Endodermal cell (in vitro differentiated cells): ENCODE data around the gene CRACDL. TPM values are rescaled to one million over a fixed set of nuclear protein-coding genes. Genes with fewer than 3 reads are reported as not detected.

Experiments
- DNase-seq: peaks from one replicate; pipeline ENCODE4 v3.0.0-alpha.2; 2017
- H3K27ac ChIP-seq: 2 replicates; pipeline ENCODE4 v1.5.1; 2013; ENCODE audit warnings: mild to moderate bottlenecking, low read depth, low read length, moderate library complexity
- H3K27me3 ChIP-seq: 2 replicates; pipeline ENCODE4 v1.6.1; 2013; ENCODE audit warnings: mild to moderate bottlenecking, low read length, moderate library complexity; ENCODE audit not compliant: insufficient read depth, control insufficient read depth, poor library complexity, severe bottlenecking
- H3K36me3 ChIP-seq: 2 replicates; pipeline ENCODE4 v1.7.0; 2013; ENCODE audit warnings: mild to moderate bottlenecking, low read length, moderate library complexity; ENCODE audit not compliant: control insufficient read depth, insufficient read depth
- H3K4me1 ChIP-seq: one replicate; pipeline ENCODE4 v1.7.0; 2013; ENCODE audit warnings: low read length; ENCODE audit not compliant: control insufficient read depth, insufficient read depth
- H3K4me3 ChIP-seq: 2 replicates; pipeline ENCODE4 v1.5.1; 2013; ENCODE audit warnings: mild to moderate bottlenecking, low read length, moderate library complexity
- H3K9ac ChIP-seq: 2 replicates; pipeline ENCODE4 v1.6.1; 2013; ENCODE audit warnings: mild to moderate bottlenecking, low read length, moderate library complexity; ENCODE audit not compliant: poor library complexity, severe bottlenecking; ENCODE audit errors: extremely low read depth
- H3K9me3 ChIP-seq: 2 replicates; pipeline ENCODE4 v1.6.1; 2013; ENCODE audit warnings: mild to moderate bottlenecking, low read length, moderate library complexity; ENCODE audit not compliant: control insufficient read depth
- H3K27ac Mint-ChIP-seq: 2 replicates; pipeline ENCODE4 v1.8.0; 2020; ENCODE audit warnings: mixed read lengths
- H3K27me3 Mint-ChIP-seq: 2 replicates; pipeline ENCODE4 v1.8.0; 2021; ENCODE audit warnings: mild to moderate bottlenecking, mixed read lengths; ENCODE audit not compliant: insufficient read depth
- H3K36me3 Mint-ChIP-seq: 2 replicates; pipeline ENCODE4 v1.8.0; 2020; ENCODE audit warnings: low read depth, mixed read lengths
- H3K4me1 Mint-ChIP-seq: 2 replicates; pipeline ENCODE4 v1.8.0; 2020; ENCODE audit warnings: mixed read lengths
- H3K4me3 Mint-ChIP-seq: 2 replicates; pipeline ENCODE4 v1.8.0; 2020; ENCODE audit warnings: mild to moderate bottlenecking, moderate library complexity, mixed read lengths
- H3K9me3 Mint-ChIP-seq: 2 replicates; pipeline ENCODE4 v1.8.0; 2020; ENCODE audit warnings: mild to moderate bottlenecking, mixed read lengths
- WGBS, 2 experiments: methylation state at CpG; one replicate each; pipeline versions ENCODE4 v1.1.5 to v1.1.7; 2013; ENCODE audit warnings: missing lambda C conversion rate in 2 of 2, mixed read lengths in 1 of 2; ENCODE audit not compliant: insufficient coverage in 1 of 2, insufficient read length in 1 of 2; 5-methylcytosine and 5-hydroxymethylcytosine counted together
- total RNA-seq, 2 donors: library from RNA; stranded (reverse); fragmentation: NEBNext Ultra II Directional in 1 of 2; extraction: Animal tissue kit (Norgen Biotek cat#: 25700) in 1 of 2; gene quantifications; 2 replicates in 1 of 2; 3 replicates in 1 of 2; pipeline ENCODE4 v1.2.1, GENCODE V29; 2021
- TF ChIP-seq, protein P1 (sequence below): fragments of 200-600 bp; sonication (generic); conservative IDR thresholded peaks from 2 replicates; pipeline ENCODE4 v1.5.0; 2021; ENCODE audit warnings: antibody characterized with exemption, mild to moderate bottlenecking

CRACDL gene
- total RNA-seq, 2 donors from 2014 or later: 0.26 to 0.31 TPM

DNA sequence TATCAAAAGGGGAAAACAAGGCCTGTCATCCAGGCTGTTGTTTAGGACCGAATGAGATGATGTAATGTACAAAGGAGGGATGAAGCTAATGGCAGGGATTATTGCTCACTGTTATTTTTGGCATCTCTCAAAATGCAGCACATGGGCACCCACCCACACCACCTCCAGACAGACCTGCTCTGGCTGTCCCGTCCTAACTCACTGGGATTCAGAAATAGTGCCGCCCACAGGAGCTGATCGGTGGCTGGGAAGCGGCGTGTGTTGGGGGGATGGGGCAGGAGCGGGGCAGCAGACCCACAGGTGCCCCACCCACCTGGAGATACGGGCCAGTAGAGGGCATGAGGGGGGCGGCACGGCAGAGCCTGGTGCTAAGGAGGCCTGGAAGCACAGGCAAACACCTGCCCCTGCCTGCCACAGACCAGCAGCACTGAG, 52.2 kb downstream of the CRACDL start:
- Histone ChIP-seq H3K27ac (no peak overlapping the region), H3K36me3 (no peaks in the 10 kb centered on the region), H3K4me1 (no peaks in the 10 kb centered on the region), H3K4me3 (no peak overlapping the region), H3K9ac (no peak overlapping the region), H3K9me3 (peaks cover 20% of the 10 kb centered on the region), H3K27me3 (no peaks in the 10 kb centered on the region)
- Mint-ChIP-seq H3K9me3 (peaks cover 24% of the 10 kb centered on the region), H3K27ac (no peak overlapping the region), H3K27me3 (peaks cover 2% of the 10 kb centered on the region), H3K4me1 (no peaks in the 10 kb centered on the region), H3K36me3 (no peaks in the 10 kb centered on the region), H3K4me3 (no peak overlapping the region)
- TF ChIP-seq, protein P1, sequence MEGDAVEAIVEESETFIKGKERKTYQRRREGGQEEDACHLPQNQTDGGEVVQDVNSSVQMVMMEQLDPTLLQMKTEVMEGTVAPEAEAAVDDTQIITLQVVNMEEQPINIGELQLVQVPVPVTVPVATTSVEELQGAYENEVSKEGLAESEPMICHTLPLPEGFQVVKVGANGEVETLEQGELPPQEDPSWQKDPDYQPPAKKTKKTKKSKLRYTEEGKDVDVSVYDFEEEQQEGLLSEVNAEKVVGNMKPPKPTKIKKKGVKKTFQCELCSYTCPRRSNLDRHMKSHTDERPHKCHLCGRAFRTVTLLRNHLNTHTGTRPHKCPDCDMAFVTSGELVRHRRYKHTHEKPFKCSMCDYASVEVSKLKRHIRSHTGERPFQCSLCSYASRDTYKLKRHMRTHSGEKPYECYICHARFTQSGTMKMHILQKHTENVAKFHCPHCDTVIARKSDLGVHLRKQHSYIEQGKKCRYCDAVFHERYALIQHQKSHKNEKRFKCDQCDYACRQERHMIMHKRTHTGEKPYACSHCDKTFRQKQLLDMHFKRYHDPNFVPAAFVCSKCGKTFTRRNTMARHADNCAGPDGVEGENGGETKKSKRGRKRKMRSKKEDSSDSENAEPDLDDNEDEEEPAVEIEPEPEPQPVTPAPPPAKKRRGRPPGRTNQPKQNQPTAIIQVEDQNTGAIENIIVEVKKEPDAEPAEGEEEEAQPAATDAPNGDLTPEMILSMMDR: no peak
- DNase-seq: no peak
- 79 to 84% methylated on average over 4 to 10 of the region's 10 CpGs for WGBS, 2 experiments

DNA sequence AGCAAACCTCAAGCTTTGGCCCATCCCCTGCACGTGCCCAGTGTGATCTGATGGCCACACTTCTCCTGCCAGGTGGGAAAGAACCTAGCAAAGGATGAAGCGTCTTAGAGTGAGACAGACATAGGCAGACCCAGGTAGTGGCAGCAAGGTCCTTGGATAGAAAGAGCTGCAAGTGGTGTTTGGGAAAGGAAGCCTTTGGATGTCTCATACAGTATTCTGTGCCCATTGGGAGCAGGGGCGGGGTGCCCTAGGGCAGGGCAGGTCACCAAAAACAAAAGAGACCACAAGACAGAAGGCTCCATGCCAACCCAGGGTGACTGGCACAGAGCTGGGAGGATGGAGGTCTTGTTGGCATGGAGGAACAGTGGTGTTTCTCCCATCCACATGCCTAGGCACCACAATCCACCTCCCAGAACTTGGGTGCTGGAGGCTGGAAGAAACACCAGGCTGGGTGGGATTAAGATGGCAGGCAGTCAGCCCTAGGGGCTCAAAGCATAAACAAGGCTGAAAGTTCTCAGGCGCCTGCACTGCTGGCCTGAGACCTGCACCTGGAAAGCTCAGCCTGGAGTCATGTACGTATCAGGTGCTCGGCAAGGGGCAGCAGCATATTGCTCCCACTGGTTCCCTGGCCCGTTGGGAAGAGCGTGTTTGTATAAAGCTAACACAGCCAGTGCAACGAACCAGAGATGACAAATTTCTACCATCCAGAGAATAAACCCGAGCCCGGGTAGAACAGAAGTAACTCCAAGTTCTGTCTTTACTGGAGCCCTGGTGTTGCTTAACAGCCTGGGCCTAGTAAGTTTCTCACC, 52.9 kb downstream of the CRACDL start:
- TF ChIP-seq, protein P1: no peak
- Histone ChIP-seq H3K9me3 (peaks cover 20% of the 10 kb centered on the region), H3K4me3 (no peak overlapping the region), H3K27ac (no peak overlapping the region), H3K4me1 (no peaks in the 10 kb centered on the region), H3K9ac (no peak overlapping the region), H3K27me3 (no peaks in the 10 kb centered on the region), H3K36me3 (no peaks in the 10 kb centered on the region)
- no peak for DNase-seq
- Mint-ChIP-seq H3K36me3 (no peaks in the 10 kb centered on the region), H3K4me3 (no peak overlapping the region), H3K4me1 (no peaks in the 10 kb centered on the region), H3K27ac (no peak overlapping the region), H3K9me3 (peaks cover 24% of the 10 kb centered on the region), H3K27me3 (peaks cover 2% of the 10 kb centered on the region)
- WGBS, 2 experiments: 86 to 87% methylated on average over 8 to 11 of the region's 11 CpGs

DNA sequence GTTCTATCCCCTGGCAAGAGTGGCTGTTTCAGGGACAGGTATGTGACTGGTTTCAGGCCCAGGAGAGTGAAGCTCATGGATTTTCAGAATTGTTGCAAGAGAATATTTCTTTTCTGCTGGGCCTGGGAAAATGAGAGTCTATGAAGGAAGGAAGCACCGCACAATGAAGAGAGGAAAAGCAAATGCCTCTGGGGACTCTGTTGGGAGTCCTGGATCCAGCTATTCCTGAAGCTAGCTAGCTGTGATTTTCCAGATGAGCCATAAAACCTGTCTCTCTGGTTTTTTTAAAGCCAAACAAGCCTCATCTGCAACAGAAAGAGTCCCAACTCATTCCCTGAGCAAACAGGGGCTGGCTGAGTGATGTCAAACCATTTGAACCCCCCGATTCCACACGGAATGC, 53.7 kb downstream of the CRACDL start:
- H3K27me3 ChIP-seq: no peaks in the 10 kb centered on the region
- Mint-ChIP-seq H3K4me3 (no peak overlapping the region), H3K4me1 (no peaks in the 10 kb centered on the region), H3K27me3 (peaks cover 2% of the 10 kb centered on the region), H3K9me3 (peaks cover 20% of the 10 kb centered on the region), H3K27ac (no peak overlapping the region), H3K36me3 (no peaks in the 10 kb centered on the region)
- H3K9ac ChIP-seq: no peak overlapping the region
- TF ChIP-seq, protein P1: no peak
- no peaks in the 10 kb centered on the region for H3K4me1 ChIP-seq
- no peak for DNase-seq
- WGBS, 2 experiments: 94 to 100% methylated on average over 2 to 3 of the region's 3 CpGs
- no peak overlapping the region for H3K4me3 ChIP-seq
- H3K27ac ChIP-seq: no peak overlapping the region
- H3K9me3 ChIP-seq: peaks cover 13% of the 10 kb centered on the region
- H3K36me3 ChIP-seq: no peaks in the 10 kb centered on the region
